HG03159 (cell line): ENCODE measurements around the gene RPS8.
A peak's percentile ranks its signal among the peaks of the same experiment; 100 is the strongest.
"Not testable (repeated sequence)": the region's sequence is repeated elsewhere in the genome, so short reads cannot be mapped to it uniquely, and the experiment has no call there.

Experiments used
- ATAC-seq: cut with Tn5 transposase; IDR thresholded peaks from one replicate; pipeline ENCODE4 v1.9.1; 2021; ENCODE audit warnings: mild to moderate bottlenecking, moderate library complexity; ENCODE audit not compliant: unreplicated experiment

The RPS8 gene

GRCh38 chr1:44775078-44775929, at the start of gene RPS8:
RPS8 (plus strand) TSS chr1:44775540; CDS start chr1:44775597, 57 bp downstream.
- peak; percentile 78 for ATAC-seq

DNA sequence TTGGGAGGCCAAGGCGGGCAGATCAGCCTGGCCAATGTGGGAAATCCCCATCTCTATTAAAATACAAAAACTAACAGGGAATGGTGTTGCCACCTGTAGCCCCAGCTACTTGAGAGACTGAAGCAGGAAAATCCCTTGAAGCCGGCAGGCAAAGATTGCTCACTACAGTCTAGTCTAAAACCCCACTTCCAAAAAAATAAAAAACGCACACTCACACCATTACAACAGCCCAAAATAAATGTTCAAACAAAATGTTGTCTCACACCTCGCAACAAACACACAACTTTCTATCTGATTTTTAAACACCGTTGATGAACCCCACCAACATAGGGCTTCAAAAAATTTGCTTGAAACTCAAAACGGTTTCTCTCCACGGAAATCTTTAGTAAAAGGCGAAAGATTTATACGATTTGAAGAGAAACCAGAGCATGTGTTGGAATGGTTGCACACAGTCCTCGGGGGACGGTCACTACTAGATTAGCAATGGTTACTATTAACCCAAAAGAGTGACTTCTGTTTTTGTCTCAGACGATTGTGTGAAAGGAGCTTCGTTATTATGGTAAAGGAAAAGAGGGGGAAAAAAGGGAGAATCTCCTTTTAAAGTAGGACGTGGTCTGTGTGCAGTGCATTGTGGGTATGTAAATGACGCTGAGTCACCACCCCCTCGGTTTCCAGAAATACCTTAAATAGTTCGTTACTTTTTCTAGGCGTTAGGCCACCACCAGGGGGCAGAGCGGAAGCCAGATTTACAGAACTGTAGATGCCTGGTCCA, 44.4 kb upstream of the RPS8 start, which contains the start of gene RNU5D-1:
TSS of gene RNU5D-1 (minus strand) at position 430 of the 772 bp plus-strand sequence.
- ATAC-seq: peak; percentile 62

GRCh38 chr1:44733365-44733764, 42.0 kb upstream of the RPS8 start:
- no peak for ATAC-seq

DNA sequence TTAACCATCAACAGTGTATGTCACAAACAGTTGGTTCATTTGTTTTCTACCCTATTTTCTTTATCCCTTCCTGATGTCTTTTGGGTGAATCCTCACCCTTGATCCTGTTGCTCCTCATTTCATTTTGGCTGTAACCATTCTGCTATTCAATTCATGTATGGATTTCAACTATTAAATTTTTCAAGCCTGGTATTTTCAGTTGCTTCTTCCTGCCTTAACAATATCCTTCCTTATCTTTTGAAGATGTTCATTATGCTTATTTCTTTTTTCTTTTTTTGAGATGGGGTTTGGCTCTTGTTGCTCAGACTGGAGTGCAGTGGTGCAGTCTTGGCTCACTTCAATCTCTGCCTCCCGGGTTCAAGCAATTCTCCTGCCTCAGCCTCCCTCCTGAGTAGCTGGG, 41.6 kb upstream of the RPS8 start:
- ATAC-seq: no peak

- ATAC-seq: no peak
Observed at GRCh38 chr1:44735992-44736391, 39.3 kb upstream of the RPS8 start.

- ATAC-seq: not testable (repeated sequence)
Observed at GRCh38 chr1:44738953-44739306, 36.4 kb upstream of the RPS8 start.

DNA sequence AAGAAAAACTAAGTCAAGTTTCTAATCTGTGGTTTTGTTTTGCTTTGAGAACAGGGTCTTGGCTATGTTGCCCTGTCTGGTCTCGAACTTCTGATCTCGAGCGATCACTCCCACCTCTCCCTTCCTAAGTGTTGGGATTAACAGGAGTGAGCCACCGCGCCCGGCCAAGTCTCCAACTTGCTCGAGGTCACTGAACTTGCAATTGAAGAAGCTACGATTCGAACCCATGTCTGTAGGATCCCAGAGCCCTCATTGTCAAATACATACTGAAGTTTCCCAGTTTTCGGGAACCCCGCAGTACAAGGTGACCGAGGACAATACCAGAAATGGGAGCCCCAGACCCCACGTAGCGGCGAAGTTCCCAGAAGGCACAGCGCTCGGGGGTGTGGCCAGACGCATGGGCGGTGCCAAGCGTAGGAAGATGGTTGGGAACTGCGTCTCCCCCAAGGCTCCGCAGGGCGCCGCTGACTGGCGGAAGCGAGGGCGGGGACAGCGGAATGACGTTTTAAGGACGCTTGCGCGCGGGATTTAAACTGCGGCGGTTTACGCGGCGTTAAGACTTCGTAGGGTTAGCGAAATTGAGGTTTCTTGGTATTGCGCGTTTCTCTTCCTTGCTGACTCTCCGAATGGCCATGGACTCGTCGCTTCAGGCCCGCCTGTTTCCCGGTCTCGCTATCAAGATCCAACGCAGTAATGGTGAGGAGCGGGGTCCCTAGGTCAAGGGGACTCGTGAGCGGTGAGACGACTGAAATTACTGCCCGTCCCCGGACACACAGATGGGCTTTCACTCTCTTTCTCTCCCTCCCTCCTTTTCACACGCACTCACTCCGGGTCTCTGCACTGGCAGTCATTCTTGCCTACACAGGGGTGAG, 35.8 kb upstream of the RPS8 start, which contains the start of gene KIF2C:
TSS of gene KIF2C (plus strand) at position 531 of the 872 bp plus-strand sequence. CDS start at position 627, 96 bp downstream.
- ATAC-seq: peak; percentile 95

DNA sequence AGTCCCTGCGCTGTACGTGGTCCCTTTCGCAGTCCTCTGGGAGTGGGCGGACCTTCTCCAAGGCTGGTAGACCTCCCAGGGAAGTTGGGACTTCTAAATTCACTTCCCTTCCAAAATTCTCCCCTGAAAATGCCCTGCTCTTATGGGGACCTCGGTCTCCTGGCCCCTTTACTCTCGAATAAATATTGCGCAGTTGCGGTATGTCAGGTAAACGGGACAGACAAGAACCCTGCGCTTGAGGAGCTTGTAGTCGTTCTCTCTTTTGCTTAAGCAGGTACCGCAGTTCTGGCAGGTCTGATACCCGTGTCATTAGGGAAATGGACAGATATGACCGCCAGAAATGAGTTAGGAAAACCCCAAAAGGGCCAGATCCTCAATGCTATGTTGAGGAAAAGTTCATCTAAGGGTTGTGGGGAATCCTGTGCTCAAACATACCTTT, 35.1 kb upstream of the RPS8 start:
- no peak for ATAC-seq

DNA sequence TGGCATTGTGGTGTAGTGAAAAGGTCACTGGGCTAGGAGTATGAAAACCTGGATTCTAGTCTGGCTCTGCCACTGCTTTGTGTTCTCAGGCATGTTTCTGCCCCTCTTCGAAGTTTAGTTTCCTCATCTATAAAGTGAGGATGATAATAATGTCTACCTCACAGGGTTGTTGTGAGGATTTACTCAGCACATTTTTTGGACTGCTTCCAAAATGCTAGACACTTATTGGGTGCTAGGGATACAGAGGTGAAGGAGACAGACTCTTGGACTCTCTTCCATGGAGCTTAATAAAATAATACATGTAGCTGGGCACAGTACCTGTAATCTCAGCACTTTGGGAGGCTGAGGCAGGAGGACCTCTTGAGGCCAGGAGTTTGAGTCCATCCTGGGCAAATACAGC, 32.1 kb upstream of the RPS8 start:
- ATAC-seq: no peak

DNA sequence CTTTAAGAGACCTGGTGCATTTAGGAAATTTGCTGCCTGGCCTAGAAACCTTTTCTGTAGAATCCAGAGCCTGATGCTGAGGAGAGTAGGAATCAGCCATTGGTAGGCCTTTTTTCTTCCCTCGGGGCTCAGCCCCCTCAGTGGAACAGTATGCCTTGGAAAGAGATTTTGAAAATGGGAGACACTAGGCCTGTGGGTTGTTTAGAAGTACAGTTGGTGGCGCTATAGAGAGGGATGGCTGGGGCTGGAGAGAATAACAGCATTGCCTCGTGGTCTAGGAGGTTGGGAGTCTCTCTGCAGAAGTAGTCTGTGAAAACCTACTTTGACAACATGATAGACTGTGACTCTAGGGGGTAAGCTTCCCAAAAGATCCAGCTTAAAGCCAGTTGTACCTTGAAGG, 27.5 kb upstream of the RPS8 start:
- ATAC-seq: no peak

DNA sequence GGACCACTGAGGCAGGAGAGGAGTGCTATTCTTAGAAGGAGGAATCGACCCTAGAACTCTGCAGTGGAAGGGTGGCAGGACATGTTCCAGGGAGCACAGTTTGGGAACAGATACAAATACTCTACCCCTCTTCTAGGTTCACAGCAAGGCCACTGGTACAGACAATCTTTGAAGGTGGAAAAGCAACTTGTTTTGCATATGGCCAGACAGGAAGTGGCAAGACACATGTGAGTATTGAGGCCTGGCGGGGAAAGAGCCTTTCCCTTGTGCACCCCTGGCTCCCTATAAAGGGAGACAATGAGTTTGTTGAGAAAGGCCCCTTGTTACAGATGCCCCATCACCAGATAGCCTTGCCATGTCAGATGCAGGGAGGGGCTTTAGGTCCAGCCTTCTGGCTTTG, 17.9 kb upstream of the RPS8 start:
- ATAC-seq: no peak

- no peak for ATAC-seq
Observed at GRCh38 chr1:44759077-44759476, 16.3 kb upstream of the RPS8 start.

DNA sequence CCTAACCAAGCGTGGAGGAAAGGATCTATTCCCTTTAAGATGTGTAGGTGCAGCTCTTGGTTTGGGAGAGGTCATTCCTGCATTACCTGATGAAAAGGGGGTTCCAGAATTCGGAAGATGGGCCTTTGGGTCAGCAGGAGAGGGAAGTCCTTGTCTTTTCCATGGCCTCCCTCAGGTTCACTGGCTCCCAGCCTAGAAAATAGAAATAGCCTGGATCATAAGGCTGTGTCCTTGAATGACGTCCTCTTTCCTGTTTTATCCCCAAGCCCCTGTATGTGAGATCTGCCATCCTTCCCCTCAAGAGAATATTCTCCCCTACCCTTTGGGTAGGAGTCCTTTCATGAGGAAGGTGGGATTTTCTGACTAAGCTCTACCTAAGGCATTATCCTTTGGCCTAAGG, 14.5 kb upstream of the RPS8 start:
- ATAC-seq: no peak

- ATAC-seq: not testable (repeated sequence)
Observed at GRCh38 chr1:44766421-44766820, 8.9 kb upstream of the RPS8 start.

GRCh38 chr1:44775930-44776729, 790 bp downstream of the RPS8 start:
- ATAC-seq: peak; percentile 27

DNA sequence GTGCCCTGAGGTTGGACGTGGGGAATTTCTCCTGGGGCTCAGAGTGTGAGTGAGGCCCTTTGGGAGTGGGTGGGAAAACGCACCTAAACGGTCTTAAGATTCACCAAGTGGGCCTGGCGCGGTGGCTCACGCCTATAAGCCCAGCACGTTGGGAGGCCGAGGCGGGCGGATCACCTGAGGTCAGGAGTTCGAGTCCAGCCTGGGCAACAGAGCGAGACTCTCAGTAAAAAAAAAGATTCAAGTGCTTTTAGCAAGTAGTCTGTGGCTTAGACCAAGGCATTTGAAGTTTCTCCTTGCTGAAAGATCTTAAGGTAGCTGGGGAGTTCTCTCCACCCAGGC, 1.4 kb downstream of the RPS8 start:
- ATAC-seq: no peak

DNA sequence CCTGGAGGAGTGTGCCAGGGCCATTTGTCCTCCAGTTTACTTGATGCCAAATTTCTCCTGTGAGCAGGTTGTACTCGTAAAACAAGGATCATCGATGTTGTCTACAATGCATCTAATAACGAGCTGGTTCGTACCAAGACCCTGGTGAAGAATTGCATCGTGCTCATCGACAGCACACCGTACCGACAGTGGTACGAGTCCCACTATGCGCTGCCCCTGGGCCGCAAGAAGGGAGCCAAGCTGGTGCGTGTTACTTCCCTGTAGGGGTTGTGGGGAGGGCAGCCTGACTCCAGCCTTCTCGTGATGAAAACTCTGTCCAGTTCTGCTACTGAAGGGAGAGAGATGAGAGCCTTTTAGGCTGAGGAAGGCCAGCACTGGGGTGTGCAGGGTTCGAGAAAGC, 2.2 kb downstream of the RPS8 start:
- ATAC-seq: no peak

- no peak for ATAC-seq
Observed at GRCh38 chr1:44777969-44778635, 2.8 kb downstream of the RPS8 start.

DNA sequence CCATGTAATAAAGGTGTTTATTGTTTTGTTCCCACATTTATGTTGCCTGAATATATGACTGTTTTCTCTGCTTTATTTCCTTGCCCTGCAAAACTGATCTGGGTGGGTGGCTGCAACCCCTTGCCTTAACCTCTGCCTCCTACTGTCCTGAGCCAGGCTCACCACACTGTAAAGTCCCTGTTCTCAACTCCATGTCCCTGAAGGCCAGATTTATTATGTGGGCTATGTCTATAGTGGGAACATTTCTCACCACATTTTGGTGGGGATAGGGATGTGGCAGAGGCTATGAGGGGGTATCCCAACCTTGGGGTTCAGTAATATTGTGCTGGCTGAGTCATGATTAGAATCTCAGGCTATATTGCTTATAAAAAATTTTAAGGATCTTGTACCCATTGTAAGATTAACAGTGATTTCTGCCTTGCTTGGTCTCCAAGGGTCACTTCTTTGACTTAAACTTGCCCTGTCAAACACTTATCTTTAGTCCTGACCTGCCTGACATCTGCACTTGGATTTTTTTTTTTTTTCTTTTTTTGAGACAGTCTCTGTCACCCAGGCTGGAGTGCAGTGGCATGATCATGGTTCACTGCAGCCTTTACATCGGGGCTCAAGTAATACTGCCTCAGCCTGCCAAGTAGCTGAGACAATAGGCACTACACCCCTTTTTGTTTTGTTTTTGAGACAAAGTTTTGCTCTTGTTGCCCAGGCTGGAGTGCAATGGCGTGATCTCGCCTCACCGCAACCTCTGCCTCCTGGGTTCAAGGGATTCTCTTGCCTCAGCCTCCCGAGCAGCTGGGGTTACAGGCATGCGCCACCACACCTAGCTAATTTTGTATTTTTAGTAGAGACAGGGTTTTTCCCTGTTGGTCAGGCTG, 3.6 kb downstream of the RPS8 start:
- ATAC-seq: no peak
